K562 (cell line): ENCODE measurements around the gene PRRT2.

Experiments
- ARID1B ChIP-seq: fragments of 450-650 bp; IDR thresholded peaks from 2 replicates; pipeline ENCODE4 v1.6.1; 2016; ENCODE audit warnings: antibody characterized with exemption, mild to moderate bottlenecking, inconsistent platforms
- BACH1 ChIP-seq: fragments of 200-800 bp; sonication (Bioruptor generic); IDR thresholded peaks from 2 replicates; pipeline ENCODE4 v1.6.1; 2016; ENCODE audit warnings: missing genetic modification characterization, missing compliant biosample characterization
- CBX2 ChIP-seq: fragments of 200-600 bp; sonication (generic); IDR thresholded peaks from one replicate; pipeline ENCODE4 v1.6.1; 2012; ENCODE audit warnings: mild to moderate bottlenecking, low read length, inconsistent platforms; ENCODE audit not compliant: insufficient read depth, poor library complexity, severe bottlenecking
- CTCF ChIP-seq, 3 experiments: IDR thresholded peaks in 2 of 3; conservative IDR thresholded peaks in 1 of 3; 2 replicates each; pipeline ENCODE4 v1.5.1; 2011 to 2012; ENCODE audit warnings: low read length in 3 of 3, mild to moderate bottlenecking in 3 of 3, control low read depth in 2 of 3, improper control_type of control experiment in 1 of 3, inconsistent platforms in 1 of 3, low read depth in 1 of 3, mixed read lengths in 1 of 3, moderate library complexity in 1 of 3; ENCODE audit not compliant: insufficient read depth in 2 of 3
- EP300 ChIP-seq: IDR thresholded peaks from 2 replicates; pipeline ENCODE4 v1.6.1; 2012; ENCODE audit warnings: low read length, improper control_type of control experiment
- KAT2B ChIP-seq: IDR thresholded peaks from one replicate; pipeline ENCODE4 v1.6.1; 2012; ENCODE audit warnings: low read depth, mild to moderate bottlenecking, control low read depth, inconsistent platforms, low read length, moderate library complexity
- LEF1 ChIP-seq: fragments of 450-650 bp; IDR thresholded peaks from 2 replicates; pipeline ENCODE4 v1.6.1; 2016; ENCODE audit warnings: mild to moderate bottlenecking
- MAX ChIP-seq: sonication (generic); formaldehyde crosslinking; IDR thresholded peaks from 2 replicates; pipeline ENCODE4 v1.9.0; 2022; ENCODE audit warnings: mild to moderate bottlenecking, missing genetic modification reagents
- RAD51 ChIP-seq: fragments of 450-650 bp; IDR thresholded peaks from 2 replicates; pipeline ENCODE4 v1.7.1; 2016; ENCODE audit warnings: low read depth, mild to moderate bottlenecking, borderline replicate concordance
- SP1 ChIP-seq: sonication (generic); formaldehyde crosslinking; IDR thresholded peaks from 2 replicates; pipeline ENCODE4 v1.8.1; 2022; ENCODE audit warnings: mild to moderate bottlenecking, missing genetic modification reagents
- SREBF2 ChIP-seq: sonication (generic); formaldehyde crosslinking; IDR thresholded peaks from 2 replicates; pipeline ENCODE4 v1.4.0; 2020; ENCODE audit warnings: mild to moderate bottlenecking, missing genetic modification reagents
- U2AF1 ChIP-seq: fragments of 200-400 bp; formaldehyde crosslinking; optimal IDR thresholded peaks from 2 replicates; pipeline ENCODE3; 2017; ENCODE audit warnings: mild to moderate bottlenecking, low read depth, low read length, moderate library complexity
- ZNF24 ChIP-seq: fragments of 450-650 bp; IDR thresholded peaks from 2 replicates; pipeline ENCODE4 v1.6.1; 2016

- TF ChIP-seq RAD51, result no peak
- no peak for TF ChIP-seq SREBF2
- TF ChIP-seq ZNF24, result no peak
- peak; percentile 32; the same call in 1 of the 2 replicates for TF ChIP-seq ARID1B
- TF ChIP-seq CTCF (IDR thresholded peaks at IDR 0.05 in 2 of 3, conservative IDR thresholded peaks at IDR 0.05 in 1 of 3; ENCODE audit: insufficient read depth in 2 of 3, low read depth in 1 of 3, low read length in 3 of 3), result no peak
- no peak for TF ChIP-seq SP1 (CRISPR knock-in tag)
- TF ChIP-seq CBX2, result no peak
- TF ChIP-seq EP300, result no peak
- TF ChIP-seq MAX (CRISPR knock-in tag), result no peak
- no peak for TF ChIP-seq BACH1
- no peak for TF ChIP-seq U2AF1
- no peak for TF ChIP-seq LEF1
- no peak for TF ChIP-seq KAT2B
Observed at GRCh38 chr16:29825145-29826044, 13.4 kb downstream of the PRRT2 start.
